Stimulated activated CD4-positive, alpha-beta T cell treated with anti-CD3 and anti-CD28 coated beads, Interleukin-1b, Interleukin-23, amount 100 ng/mL, for 4 hours (primary cell): ENCODE measurements around the gene MYL1.

Source experiments
- DNase-seq, 2 donors: peaks; one replicate each; pipeline ENCODE4 v3.0.0-alpha.2; 2020; ENCODE audit warnings: low read depth in 2 of 2

The MYL1 gene

GRCh38 chr2:210267698-210268097, 47.3 kb downstream of the MYL1 start:
- no peak for DNase-seq

- no peak for DNase-seq
Observed at GRCh38 chr2:210264282-210264681, 50.7 kb downstream of the MYL1 start.

- no peak for DNase-seq
Observed at GRCh38 chr2:210263841-210264240, 51.1 kb downstream of the MYL1 start.

GRCh38 chr2:210262036-210262435, 52.9 kb downstream of the MYL1 start:
- DNase-seq = no peak

- DNase-seq = no peak
Observed at GRCh38 chr2:210259687-210260086, 55.3 kb downstream of the MYL1 start.

GRCh38 chr2:210252699-210253606, 62.0 kb downstream of the MYL1 start:
- DNase-seq = no peak

GRCh38 chr2:210250622-210251021, 64.4 kb downstream of the MYL1 start:
- DNase-seq = no peak
